Midbrain (tissue), 1 donor: ENCODE results near the gene GMPPB.

Experiments
- DNase-seq: peaks from one replicate; lab custom pipeline; 2025; lab: John Stamatoyannopoulos, UW

The GMPPB gene

GRCh38 chr3:49727924-49728361 is 4.2 kb upstream of the GMPPB start:
- no peak for DNase-seq

DNA sequence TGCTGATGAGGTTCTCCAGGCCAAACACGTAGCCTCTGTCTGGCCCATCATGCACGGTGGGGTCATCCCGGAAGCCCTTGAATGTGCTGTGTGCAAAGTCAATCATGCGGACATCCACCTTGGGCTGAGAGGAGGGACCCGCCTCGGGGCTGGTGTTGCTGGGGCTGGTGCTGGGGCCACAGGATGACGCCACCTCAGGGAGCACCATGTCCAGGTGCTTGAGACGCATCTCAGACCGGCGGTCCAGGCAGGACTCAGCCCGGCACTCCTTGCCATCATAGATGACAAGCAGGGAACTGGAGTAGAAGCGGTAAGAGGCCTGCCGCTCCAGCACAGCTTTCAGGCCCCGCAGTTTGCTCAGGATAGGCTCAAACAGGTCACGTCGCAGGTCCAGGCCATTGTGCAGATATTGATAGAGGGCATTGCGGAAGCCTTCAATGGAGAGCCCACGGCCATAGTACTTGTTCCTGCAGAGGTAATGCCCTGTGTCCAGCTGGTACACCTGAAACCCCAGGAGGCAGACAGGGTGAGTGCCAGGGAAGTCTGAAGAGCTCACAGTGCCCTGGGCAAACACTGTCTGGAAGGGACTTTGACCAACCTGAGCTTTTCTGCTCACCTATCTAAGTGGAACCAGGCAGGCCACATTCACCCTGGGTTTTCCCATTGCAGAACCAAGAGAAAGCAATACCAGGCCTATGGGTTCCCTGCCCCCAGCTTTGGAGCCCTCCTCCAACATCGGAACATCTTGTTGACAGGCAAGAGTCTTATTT is 3.6 kb upstream of the GMPPB start:
- no peak for DNase-seq

DNA sequence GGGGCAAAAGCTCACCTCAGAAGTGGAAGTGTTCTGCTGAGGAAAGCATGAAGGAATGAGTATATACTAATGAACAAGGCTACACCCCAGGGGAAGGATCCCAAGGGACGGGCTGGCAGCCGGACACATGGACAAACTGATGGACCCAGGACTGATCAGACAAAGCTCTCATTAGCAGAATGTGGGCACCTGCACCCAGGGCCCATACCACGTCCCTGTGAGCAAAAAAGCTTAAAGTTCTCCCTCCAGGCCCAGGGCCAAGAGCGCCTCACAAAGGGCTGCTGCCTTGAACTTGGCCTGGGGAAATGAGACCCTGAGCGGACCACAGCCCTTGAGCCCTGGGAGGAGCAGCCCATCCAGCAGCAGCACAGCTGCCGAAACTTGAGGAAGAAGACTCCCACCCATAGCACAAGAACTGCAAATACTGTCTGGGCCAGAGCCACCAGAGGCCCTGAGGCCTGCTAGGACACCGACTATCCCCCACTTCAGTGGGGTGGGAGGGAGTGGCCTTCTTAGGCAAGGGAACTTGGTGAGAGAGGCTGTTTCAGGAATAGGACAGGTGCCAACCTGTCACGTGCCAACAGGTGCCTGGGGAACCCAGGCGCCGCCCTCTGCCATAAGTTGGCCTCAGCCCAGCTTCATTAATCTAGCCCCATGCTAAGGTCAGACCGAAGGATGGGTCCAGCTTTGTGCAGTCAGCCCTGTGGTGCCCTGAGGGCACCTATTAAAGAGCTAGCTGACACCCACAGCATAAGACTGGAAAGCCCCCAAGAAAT is 2.3 kb upstream of the GMPPB start:
- DNase-seq, result no peak

- no peak for DNase-seq
Measured at GRCh38 chr3:49724586-49724985, 835 bp upstream of the GMPPB start.

GRCh38 chr3:49723296-49723627 is 489 bp downstream of the GMPPB start:
- no peak for DNase-seq

- DNase-seq, result no peak
Measured at GRCh38 chr3:49722896-49723295, 855 bp downstream of the GMPPB start.

- no peak for DNase-seq
Measured at GRCh38 chr3:49721896-49722781, 1.6 kb downstream of the GMPPB start.

GRCh38 chr3:49721596-49721895 is 2.2 kb downstream of the GMPPB start:
- DNase-seq, result no peak

DNA sequence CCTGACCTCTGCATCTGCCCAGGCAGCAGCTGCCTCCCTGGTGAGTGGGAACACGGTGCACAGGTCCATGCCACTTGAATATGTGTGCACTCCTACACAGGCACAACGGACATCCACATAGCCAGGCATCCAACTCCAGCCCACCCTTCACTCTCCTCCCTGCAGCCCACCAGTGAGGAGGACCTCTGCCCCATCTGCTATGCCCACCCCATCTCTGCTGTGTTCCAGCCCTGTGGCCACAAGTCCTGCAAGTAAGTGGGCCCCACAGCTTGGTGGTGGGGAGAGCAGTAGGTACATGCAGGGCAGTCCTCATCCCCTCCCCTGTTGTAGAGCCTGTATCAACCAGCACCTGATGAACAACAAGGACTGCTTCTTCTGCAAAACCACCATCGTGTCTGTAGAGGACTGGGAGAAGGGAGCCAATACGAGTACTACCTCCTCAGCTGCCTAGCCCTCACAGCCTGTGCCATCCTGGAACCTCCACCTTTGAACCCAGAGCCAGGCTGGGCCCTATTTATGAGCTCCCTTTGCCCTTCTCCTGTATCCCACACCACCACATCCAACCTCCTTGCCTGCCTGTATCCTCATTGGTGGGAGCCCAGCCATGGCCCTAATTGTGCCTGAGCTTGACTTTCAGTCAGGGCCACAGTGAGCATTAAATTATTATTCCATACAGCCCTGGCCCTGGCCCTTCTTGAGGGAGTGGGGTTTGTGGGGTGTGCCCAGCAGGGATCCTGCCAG is 2.7 kb downstream of the GMPPB start:
- DNase-seq, result no peak

GRCh38 chr3:49719214-49719884 is 4.4 kb downstream of the GMPPB start, which contains the start of gene AMIGO3:
TSS of gene AMIGO3 (minus strand) at chr3:49719684. CDS start at chr3:49719465, 219 bp downstream.
- DNase-seq, result peak; percentile 97

- no peak for DNase-seq
Measured at GRCh38 chr3:49718858-49719213, 4.9 kb downstream of the GMPPB start.

- DNase-seq, result no peak
Measured at GRCh38 chr3:49717959-49718857, 5.5 kb downstream of the GMPPB start.

- no peak for DNase-seq
Measured at GRCh38 chr3:49717211-49717958, 6.4 kb downstream of the GMPPB start.

DNA sequence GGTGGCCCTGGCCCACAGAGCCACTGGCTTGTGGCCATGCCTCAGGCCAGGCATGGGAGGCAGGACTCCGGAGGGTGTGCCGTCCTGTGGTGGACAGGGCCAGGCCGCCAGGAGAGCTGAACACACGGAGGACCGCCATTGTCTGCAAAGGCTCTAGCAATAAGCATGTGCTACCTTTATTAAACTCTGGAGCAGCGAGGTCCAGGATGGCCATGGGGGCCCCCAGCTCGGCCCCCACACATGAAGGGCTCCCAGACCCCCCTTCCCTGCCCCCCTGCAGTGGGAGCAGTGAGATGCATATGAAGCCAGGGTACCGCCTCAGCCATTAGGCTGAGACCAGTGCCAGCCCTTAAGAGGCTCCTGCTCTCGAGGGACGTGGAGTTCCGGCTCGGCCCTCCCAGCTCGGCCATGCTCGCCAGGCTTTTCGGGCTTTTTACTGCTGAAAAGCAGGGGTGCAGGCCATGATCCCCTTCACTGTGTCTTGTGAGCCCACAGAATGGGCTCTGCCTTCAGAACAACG is 7.0 kb downstream of the GMPPB start:
- DNase-seq, result no peak

DNA sequence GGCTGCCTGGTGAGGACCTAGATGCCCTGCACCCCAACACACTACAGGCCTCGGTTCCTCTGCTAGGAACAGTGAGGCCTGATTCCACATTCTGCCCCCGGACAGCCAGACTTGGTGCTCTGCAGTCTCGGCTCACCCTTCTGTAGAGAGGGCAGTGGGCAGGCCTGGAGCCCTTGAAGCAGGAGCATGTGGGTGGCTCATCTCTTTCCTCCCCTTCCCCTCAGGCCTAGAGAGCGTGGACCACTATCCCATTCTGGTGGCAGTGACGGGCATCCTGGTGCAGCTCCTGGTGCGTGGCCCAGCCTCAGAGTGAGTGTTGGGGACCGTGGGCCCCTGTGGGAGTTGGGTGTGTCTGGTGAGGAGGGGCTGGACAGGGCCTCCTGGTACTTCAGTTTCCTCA is 7.6 kb downstream of the GMPPB start:
- no peak for DNase-seq

- DNase-seq, result no peak
Measured at GRCh38 chr3:49715611-49716121, 8.1 kb downstream of the GMPPB start.

DNA sequence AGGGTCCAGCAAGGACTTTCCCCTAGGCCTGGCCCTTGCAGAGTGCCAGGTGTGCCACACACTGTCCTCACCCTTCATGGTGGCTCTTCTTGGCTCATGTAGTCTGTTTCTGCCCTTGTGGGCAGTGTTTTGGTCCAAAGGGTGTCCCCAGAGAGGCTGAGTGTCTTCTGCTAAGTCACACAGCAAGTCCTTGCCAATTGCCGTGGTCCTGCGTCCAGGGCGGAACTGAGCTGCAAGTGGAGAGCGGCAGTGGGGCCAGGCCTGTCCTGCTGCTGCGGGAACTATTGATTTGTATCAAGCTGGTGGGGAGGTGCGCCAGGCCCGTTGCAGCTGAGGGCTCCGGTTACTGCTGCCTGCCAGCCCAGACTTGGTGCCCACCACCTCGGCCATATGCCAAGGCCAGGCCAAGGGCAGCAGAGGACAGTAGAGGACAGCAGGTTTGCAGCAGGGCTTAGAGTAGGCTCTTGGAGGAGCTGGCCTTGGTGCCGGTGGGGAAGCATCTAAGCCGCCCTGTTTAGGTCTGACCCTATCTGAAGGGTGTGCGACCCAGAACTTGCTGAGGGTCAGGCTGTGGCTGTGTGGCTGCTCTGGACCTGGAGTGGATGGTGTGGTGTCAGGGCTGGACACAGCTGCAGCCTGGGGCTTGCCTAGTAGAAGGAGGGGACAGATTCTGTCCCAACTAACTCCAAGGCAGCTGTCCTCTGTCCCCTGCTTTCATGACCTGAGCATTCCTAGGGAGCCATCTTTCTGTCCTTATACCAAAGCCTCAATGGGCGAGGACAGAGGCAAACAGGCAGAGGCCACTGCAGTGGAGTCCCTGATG is 8.8 kb downstream of the GMPPB start:
- DNase-seq, result no peak
